GM19463 (cell line): ENCODE results near the gene PRM1.

Experiments
- ATAC-seq: cut with Tn5 transposase; IDR thresholded peaks from one replicate; pipeline ENCODE4 v1.9.1; 2021; ENCODE audit warnings: mild to moderate bottlenecking, moderate library complexity; ENCODE audit not compliant: unreplicated experiment

PRM1 gene

GRCh38 chr16:11254913-11255736 is 26.0 kb downstream of the PRM1 start:
- no peak for ATAC-seq

GRCh38 chr16:11253995-11254912 is 26.9 kb downstream of the PRM1 start:
- no peak for ATAC-seq

- ATAC-seq = no peak
Observed at GRCh38 chr16:11253009-11253994, 27.8 kb downstream of the PRM1 start.

GRCh38 chr16:11252482-11252931 is 28.6 kb downstream of the PRM1 start:
- ATAC-seq = no peak

DNA sequence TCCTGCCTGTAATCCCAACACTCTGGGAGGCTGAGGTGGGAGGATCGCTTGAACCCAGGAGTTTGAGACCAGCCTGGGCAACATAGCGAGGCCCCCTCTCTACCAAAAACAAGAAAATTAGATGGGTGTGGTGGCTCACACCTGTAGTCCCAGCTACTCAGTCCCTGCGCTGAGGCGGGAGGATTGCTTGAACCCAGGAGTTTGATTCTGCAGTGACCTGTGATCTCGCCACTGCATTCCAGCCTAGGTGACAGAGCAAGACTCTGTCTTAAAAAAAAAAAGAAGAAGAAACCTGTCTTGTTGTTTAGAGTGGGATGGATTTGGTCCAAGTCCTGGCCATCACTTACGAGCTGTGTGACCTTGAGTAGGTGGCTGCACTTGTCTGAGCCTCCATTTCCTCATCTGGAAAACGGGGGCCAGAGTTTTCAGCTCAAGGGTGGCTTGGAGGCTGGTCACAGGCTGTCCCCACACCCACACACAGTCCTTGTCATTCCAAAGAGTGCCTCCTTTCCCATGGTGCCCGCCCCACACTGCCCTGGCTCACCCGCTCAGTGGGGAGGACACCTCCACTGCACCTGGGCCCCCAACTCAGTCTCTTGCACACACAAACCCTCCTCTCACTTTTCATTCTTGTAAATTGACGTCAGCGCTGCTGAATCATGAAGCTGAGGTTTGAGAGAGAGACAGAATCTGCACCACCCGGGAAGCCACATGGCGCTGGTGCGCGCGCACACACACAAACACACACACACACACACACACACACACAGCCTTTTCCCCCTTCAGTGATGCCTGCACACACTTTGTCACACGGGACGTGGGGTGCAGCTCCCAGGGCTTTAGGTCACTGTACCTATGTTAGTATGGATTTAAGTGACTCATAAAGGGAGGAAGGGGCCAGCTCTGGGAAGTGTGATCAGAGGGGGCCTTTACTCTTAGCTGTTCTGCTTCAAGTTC is 29.3 kb downstream of the PRM1 start:
- ATAC-seq = no peak

DNA sequence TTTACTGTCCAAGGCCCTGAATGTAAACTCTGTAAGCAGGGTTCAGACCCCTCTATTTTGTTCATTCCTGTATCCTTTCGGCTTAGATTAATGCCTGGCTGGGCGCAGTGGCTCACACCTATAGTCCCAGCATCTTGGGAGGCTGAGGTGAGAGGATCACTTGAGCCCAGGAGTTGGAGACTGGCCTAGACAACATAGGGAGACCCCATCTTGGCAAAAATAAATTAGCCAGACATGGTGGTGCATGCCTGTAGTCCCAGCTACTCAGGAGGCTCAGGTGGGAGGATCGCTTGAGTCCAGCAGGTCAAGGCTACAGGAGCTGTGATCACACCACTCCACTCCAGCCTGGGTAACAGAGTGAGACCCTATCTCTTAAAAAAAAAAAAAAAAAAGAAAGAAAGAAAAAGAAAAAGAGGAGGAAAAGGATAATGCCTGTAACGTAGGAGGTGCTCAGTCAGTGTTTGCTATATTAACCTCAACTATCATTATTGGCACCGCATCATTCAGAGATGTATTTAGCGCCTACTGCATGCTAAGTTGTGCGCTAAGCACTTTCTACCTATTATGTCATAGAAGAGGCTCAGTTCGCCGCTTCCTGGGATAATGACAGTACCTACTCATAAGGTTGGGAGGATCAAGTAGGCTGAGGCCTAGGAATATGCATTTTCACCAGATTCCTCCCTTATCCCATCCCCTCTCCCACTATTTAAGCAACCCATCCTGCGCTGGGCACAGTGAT is 30.2 kb downstream of the PRM1 start:
- no peak for ATAC-seq

- no peak for ATAC-seq
Observed at GRCh38 chr16:11250091-11250785, 30.9 kb downstream of the PRM1 start.

DNA sequence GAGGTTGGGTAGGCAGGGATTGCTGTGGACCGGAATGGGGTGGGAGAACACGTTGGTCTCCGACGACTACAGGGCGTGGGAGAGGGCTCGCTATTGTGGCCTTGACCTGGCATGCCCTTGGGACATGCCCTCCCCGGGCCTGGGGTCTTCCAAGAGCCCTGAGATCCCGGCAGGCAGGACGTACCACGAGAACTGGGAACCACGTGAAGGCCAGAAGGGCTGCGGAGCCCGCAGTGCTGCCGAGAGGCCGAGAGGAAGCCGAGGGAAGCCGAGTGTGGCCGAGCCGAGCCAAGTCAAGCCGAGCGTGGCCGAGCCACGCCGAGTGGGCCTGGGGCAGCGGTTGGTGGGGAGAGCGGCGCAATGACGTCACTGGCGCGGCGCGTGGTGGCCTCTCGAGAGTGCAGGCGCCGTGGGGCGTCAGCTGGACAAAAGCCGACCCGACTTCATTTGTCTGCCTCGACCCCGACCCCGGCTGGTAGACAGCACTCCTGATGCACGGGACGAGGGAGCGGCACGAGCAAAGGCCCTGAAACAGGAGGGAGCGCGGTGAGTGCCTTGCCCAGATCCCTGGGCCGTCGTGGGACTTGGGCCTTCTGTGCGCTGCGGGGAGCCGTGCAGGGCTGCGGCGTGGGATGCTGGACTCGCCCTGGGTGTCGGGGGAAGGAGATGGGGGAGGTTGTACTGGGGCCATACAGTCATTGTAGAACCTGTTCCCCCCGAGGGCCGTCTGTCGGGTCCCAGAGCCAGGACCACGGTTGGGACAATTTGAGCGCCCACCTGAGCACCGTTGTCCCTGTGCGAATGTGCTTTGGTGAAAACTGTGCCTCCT is 31.7 kb downstream of the PRM1 start:
- ATAC-seq = no peak

- no peak for ATAC-seq
Observed at GRCh38 chr16:11248133-11248532, 33.0 kb downstream of the PRM1 start.

DNA sequence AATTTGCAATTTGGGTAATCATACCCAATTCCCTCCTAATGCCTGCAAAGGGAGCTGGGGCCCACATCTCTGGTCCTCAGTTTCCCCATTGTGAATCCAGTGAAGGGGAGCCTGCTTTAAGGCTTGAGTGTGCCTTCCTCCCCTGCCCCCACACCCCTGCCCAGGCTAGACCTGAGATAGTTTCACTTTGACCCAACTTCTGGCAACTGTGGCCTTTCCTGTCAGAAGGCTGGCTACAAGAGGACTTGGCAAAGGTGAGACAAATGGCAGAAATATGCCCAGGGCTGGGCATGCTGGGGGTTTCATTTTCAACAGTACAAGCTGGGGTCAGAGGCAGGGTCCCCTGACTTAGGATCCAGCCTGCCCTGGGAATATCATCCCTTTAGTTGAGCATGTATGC is 35.1 kb downstream of the PRM1 start:
- no peak for ATAC-seq

DNA sequence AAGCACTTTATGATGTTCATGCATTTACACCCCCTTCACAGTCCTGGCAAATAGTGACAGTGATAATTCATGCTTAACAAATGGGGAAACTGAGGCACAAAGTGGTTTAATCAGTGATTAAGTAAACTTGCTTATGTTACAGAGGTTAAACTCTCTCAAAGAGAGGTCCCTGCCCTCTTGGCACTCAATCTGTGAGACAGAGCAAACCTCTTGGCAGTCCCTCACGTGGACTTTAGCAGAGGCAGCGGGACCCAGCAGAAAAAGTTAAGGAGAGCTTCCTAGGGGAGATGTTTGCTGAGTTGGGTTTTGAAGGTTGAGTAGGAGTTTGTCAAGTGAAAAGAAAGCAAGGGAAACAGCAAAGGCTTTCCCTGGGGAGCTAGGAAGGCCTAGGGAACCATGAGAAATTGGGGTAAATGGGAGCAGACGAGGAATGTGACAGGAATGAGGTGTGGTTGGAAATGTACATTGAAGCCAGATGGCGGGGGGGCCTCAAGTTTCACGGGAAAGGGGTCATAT is 35.9 kb downstream of the PRM1 start:
- no peak for ATAC-seq

DNA sequence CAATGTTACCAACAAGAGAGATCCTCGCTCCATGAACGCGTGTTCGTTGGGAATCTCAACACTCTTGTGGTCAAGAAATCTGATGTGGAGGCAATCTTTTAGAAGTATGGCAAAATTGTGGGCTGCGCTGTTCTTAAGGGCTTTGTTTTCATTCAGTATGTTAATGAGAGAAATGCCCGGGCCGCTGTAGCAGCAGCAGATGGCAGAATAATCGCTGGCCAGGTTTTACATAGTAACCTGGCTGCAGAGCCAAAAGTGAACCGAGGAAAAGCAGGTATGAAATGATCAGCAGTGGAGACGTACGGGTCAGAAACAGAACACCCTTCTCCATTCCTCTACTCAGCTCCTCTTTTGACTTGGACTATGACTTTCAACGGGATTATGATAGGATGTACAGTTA is 38.5 kb downstream of the PRM1 start:
- ATAC-seq = no peak

DNA sequence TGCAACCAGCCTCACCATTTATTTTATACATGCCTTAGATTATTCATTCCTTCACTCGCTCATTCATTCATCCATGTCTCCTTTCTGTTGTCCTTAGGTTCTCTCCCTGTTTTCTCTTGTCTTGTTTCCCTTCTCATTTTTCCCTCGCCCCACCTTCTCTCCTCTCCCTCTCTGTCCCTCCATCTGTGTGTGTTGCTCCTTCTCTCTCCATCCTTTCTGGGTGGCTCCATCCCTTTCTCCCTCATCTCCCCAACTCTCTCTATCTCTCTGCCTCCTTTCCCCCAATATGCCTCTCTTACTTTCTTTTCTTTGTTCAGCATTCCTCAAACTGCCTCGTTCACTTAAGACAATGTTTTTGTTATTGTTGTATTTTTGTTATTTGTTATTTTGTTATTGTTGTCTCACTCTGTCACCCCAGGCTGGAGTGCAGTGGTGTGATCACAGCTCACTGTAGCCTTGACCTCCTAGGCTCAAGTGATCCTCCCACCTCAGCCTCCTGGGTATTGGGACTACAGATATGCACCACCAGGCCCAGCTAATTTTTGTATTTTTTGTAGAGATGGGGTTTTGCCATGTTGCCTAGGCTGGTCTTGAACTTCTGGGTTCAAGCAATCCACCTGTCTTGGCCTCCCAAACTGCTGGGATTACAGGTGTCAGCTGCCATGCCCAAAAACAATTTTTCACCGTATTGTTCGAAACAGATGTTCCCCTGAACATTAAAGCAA is 39.5 kb downstream of the PRM1 start:
- no peak for ATAC-seq

GRCh38 chr16:11240636-11241473 is 40.3 kb downstream of the PRM1 start:
- no peak for ATAC-seq
